ENCODE measurements around the gene PATZ1. TPM values are rescaled to one million over a fixed set of nuclear protein-coding genes. Genes with fewer than 3 reads are reported as not detected.

Gene PATZ1
- total RNA-seq, 1 donor from 2014 or later, result 18.4 TPM

DNA sequence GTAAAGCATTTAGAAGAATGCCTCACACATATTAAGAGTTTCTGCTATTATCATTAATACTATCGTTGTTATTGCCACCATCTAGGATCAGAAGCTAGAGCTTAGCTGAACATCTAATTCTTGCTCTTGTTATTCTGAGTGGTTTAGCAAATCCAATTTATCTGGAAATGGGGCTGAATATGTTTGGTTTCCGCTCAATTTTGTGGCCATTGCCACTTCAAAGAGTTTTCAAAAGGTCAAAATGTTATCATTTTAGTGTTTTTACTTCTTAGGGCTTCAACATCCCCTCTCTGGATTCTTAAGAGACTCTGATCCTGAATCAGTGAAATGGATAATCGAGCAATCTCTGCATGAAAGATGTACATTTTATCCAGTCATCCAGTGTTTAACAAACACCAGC lies 43.6 kb downstream of the PATZ1 start:
- Histone ChIP-seq H3K4me1 (no peaks in the 10 kb centered on the region), H3K9me3 (no peaks in the 10 kb centered on the region), H3K4me3 (no peak overlapping the region), H3K27me3 (no peaks in the 10 kb centered on the region), H3K27ac (no peak overlapping the region), H3K36me3 (no peaks in the 10 kb centered on the region)
- intact Hi-C loops (cut with DNase I), result no loop called here
- TF ChIP-seq POLR2AphosphoS5 (IDR thresholded peaks at IDR 0.05; ENCODE audit: insufficient read depth in 1 of 2, low read depth in 1 of 2) (no peak), POLR2A (IDR thresholded peaks at IDR 0.05) (no peak)
- TF ChIP-seq, protein P1, sequence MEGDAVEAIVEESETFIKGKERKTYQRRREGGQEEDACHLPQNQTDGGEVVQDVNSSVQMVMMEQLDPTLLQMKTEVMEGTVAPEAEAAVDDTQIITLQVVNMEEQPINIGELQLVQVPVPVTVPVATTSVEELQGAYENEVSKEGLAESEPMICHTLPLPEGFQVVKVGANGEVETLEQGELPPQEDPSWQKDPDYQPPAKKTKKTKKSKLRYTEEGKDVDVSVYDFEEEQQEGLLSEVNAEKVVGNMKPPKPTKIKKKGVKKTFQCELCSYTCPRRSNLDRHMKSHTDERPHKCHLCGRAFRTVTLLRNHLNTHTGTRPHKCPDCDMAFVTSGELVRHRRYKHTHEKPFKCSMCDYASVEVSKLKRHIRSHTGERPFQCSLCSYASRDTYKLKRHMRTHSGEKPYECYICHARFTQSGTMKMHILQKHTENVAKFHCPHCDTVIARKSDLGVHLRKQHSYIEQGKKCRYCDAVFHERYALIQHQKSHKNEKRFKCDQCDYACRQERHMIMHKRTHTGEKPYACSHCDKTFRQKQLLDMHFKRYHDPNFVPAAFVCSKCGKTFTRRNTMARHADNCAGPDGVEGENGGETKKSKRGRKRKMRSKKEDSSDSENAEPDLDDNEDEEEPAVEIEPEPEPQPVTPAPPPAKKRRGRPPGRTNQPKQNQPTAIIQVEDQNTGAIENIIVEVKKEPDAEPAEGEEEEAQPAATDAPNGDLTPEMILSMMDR (IDR thresholded peaks at IDR 0.05), result no peak
- no peak for DNase-seq (ENCODE audit: extremely low spot score in 2 of 2)

DNA sequence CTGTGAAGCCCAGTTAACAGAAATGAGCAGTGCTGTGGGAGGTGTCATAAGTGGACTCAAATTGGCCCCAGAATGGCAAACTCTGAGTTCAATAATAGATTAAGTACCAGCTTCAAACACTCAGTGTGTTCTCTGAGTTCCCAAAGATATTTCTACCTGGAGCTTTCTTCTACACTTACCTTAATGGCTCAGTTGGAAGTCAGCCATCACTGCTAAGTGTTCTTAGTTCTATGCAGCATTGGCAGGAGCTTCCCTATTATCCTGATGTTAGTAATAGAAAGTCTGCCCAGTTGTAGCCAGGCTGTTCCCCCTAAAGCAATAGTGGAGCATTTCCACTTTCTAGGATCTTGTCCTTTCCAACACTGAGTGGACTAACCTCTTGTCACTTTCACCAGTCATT lies 44.1 kb downstream of the PATZ1 start:
- no peak overlapping the region for H3K27ac ChIP-seq
- DNase-seq (ENCODE audit: extremely low spot score in 2 of 2), result peak in 1 of 2 donors; percentile 8
- peaks cover 2% of the 10 kb centered on the region for H3K4me1 ChIP-seq
- intact Hi-C loops (cut with DNase I), result no loop called here
- no peaks in the 10 kb centered on the region for H3K36me3 ChIP-seq
- TF ChIP-seq POLR2AphosphoS5 (IDR thresholded peaks at IDR 0.05; ENCODE audit: insufficient read depth in 1 of 2, low read depth in 1 of 2), result no peak
- TF ChIP-seq, protein P1 (IDR thresholded peaks at IDR 0.05), result no peak
- TF ChIP-seq POLR2A (IDR thresholded peaks at IDR 0.05), result no peak
- H3K9me3 ChIP-seq, result no peaks in the 10 kb centered on the region
- H3K27me3 ChIP-seq, result no peaks in the 10 kb centered on the region
- no peak overlapping the region for H3K4me3 ChIP-seq

DNA sequence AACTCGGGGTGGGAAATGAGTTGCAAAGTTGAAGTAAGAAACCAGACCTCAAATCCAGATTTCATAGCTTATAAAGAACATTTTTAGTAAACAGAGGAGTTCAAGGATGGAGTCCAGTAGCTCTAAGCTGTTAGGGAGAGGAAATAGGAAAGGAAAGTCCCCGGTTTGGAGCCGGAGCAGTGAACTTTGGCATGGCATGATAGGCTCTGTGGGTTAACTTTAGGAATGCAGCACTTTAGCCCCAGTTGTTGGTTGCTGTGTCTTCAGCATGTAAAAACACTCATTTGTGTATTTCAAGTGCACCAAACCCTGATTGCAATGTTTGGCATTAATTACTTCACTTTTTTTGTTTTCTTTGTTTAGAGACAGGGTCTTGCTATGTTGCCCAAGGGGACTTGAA lies 45.2 kb downstream of the PATZ1 start:
- peak in 1 of 2 donors; percentile 42 for DNase-seq (ENCODE audit: extremely low spot score in 2 of 2)
- no peaks in the 10 kb centered on the region for H3K36me3 ChIP-seq
- TF ChIP-seq POLR2AphosphoS5 (IDR thresholded peaks at IDR 0.05; ENCODE audit: insufficient read depth in 1 of 2, low read depth in 1 of 2) (no peak), POLR2A (IDR thresholded peaks at IDR 0.05) (no peak)
- TF ChIP-seq, protein P1 (IDR thresholded peaks at IDR 0.05), result no peak
- intact Hi-C loops (cut with DNase I), result no loop called here
- no peaks in the 10 kb centered on the region for H3K9me3 ChIP-seq
- peaks cover 14% of the 10 kb centered on the region for H3K4me1 ChIP-seq
- no peak overlapping the region for H3K4me3 ChIP-seq
- no peaks in the 10 kb centered on the region for H3K27me3 ChIP-seq
- H3K27ac ChIP-seq, result no peak overlapping the region

DNA sequence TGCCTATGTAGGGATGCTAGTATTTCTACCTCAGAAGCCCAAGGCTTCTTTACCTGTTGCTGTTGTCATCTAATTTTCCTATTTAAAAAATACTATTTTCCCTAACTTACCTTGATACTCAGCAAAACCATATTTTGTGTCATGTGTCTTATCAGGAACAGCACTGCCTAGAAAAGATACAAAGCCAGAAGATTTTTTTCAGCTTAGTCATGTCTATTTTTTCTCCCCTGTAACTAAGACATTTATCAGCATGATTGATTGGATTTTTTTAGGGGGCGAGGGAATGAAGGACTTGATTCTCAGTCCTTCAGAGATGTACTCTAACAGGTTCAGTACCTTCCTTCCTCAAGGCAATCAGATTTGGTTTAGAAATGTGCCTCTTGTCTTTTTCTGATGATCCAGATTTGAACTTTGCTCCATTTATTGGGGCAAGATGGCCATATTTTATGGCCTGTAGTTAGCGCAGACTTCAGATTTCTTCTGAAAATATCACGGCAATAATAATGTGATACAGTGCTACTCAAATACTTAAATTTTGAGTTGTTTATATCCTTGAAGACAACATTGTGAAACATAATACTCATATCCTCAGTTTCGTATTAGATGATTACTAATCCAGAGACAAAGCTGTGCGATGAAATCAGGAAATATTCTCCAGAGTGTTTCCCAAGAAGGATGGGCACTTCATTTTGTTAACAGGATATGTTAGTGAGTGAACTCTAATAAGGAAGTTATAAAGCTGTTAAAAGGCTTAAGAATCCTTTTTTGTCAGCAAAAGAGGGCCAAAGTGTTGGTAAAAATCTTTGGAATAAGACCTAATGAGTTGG lies 50.1 kb downstream of the PATZ1 start:
- TF ChIP-seq POLR2AphosphoS5 (IDR thresholded peaks at IDR 0.05; ENCODE audit: insufficient read depth in 1 of 2, low read depth in 1 of 2), result peak in 1 of 2 donors; percentile 41
- TF ChIP-seq, protein P1 (IDR thresholded peaks at IDR 0.05), result no peak
- no peak overlapping the region for H3K4me3 ChIP-seq
- no peak for DNase-seq (ENCODE audit: extremely low spot score in 2 of 2)
- no peaks in the 10 kb centered on the region for H3K9me3 ChIP-seq
- peak overlapping the region; percentile 75 for H3K27ac ChIP-seq
- H3K4me1 ChIP-seq, result peaks cover 36% of the 10 kb centered on the region
- intact Hi-C loops (cut with DNase I), result no loop called here
- no peaks in the 10 kb centered on the region for H3K27me3 ChIP-seq
- H3K36me3 ChIP-seq, result no peaks in the 10 kb centered on the region

DNA sequence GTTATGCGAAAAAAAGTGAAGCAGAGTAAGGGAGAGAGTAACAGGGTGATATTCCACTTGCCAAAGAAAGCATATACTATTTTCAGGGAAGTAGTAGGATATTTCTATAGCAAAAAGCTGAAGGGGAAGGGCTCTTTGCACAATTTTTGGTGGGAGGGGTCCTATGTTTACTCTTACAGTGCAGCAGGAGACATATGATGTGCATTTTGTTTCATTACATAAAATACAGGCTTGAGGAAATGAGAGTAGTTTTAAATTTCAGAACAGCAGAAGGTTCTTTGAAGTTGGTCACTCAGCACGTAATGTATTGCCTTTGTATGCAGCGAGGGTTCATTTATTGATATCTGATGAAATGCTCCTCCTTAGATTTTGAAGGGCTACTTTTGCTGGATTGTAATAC lies 50.8 kb downstream of the PATZ1 start:
- intact Hi-C loops (cut with DNase I), result no loop called here
- DNase-seq (ENCODE audit: extremely low spot score in 2 of 2), result no peak
- H3K4me1 ChIP-seq, result peaks cover 36% of the 10 kb centered on the region
- no peak overlapping the region for H3K4me3 ChIP-seq
- no peaks in the 10 kb centered on the region for H3K9me3 ChIP-seq
- TF ChIP-seq POLR2A (IDR thresholded peaks at IDR 0.05), result no peak
- TF ChIP-seq POLR2AphosphoS5 (IDR thresholded peaks at IDR 0.05; ENCODE audit: insufficient read depth in 1 of 2, low read depth in 1 of 2), result no peak
- TF ChIP-seq, protein P1 (IDR thresholded peaks at IDR 0.05), result no peak
- no peaks in the 10 kb centered on the region for H3K27me3 ChIP-seq
- peak overlapping the region; percentile 75 for H3K27ac ChIP-seq
- no peaks in the 10 kb centered on the region for H3K36me3 ChIP-seq

Measured in vagina (tissue), 2 donors.